ENCODE measurements around the gene COMMD4. TPM values are rescaled to one million over a fixed set of nuclear protein-coding genes. Genes with fewer than 3 reads are reported as not detected.
"Not testable (repeated sequence)": the region's sequence is repeated elsewhere in the genome, so short reads cannot be mapped to it uniquely, and the experiment has no call there.

The COMMD4 gene
- total RNA-seq, 1 experiment from 2014 or later: 127 TPM

DNA sequence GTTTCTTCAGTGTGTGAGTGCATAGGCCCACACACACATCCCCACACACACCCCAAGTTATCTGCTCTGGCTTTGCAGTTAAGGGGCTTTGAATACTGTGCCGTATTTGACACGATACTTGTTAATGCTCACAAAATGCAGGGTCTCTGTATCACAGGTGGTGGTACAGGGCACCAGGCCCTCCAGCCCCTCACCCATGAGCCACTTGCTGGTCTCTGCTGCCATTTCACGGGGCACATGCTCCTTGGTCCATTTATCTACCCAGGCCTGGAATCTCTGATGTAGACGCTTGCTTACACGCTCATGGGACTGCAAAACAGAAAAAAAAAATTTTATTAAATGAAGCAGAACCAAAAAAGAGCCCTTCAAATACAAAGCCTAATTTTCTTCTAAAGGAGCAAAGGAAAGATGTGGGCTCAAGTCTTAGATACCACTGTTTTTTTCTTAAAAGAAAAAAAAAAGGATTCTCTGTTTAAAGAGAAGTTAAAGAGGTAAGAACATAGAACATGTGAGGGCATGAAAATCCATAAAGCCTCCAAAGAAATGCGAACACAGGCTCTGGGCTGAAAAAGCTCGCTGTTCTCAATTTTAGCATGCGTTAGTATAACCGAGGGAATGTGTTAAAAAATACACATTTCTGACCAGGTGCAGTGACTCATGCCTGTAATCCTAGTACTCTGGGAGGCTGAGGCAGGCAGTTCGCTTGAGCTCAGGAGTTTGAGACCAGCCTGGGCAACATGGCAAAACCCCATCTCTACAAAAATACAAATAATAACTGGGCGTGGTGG, 36.2 kb downstream of the COMMD4 start:
- no peak for DNase-seq (ENCODE audit: low read depth)

DNA sequence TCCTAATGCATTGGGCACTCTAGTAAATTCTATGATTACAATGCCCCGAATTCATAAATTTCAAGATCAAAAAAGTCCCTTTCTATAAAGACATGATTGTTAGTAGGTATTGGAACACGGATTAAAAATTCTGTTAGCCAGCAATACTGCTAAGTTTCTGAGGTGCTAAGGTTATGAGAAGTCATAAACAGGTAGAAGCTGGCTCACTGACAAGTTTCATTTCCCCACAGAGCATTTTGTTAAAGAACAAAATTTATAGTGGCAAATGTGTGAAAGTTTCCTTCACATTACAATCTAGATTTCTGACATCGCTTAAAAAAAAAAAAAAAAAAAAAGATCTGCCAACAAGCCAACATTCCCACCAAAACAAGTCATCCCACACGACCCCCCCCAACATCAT, 44.9 kb downstream of the COMMD4 start:
- no peak for DNase-seq (ENCODE audit: low read depth)

DNA sequence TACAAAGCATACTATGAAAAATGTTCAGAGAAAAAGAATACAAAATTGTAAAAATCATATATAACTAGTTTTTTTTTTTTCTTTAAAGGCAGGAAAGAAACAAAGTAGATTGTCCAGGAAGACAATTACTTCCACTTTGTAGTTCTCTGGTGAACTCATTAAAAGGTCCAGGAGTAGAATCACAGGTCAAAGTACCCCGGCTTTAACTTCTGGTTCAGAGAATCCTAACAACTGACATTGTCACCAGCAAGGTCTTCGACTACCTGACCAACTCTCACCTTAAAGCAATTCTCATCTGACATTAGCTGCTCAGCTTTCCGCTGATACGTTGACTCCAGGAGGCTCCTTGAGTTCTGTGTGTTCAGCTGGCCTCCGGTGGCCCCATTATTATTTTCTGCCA, 48.1 kb downstream of the COMMD4 start:
- DNase-seq (ENCODE audit: low read depth): not testable (repeated sequence)

Other genes with a start within 250 kb of the COMMD4 start
- 8.5 and 11.5 TPM in 2 replicates for gene C15orf39, start 134.2 kb upstream of the COMMD4 start, total RNA-seq (2014; rRNA removed; shearing (Covaris generic))
- not detected in 2 replicates for gene GOLGA6C, start 77.7 kb upstream of the COMMD4 start, total RNA-seq (2014; rRNA removed; shearing (Covaris generic))
- not detected in 2 replicates for gene GOLGA6D, start 53.2 kb upstream of the COMMD4 start, total RNA-seq (2014; rRNA removed; shearing (Covaris generic))
- 0.91 TPM in 1 of 2 replicates, not detected in the other for gene NEIL1, start 11.0 kb downstream of the COMMD4 start, total RNA-seq (2014; rRNA removed; shearing (Covaris generic))
- gene MAN2C1, start 32.5 kb downstream of the COMMD4 start, total RNA-seq (2014; rRNA removed; shearing (Covaris generic)): 23.3 and 33.7 TPM in 2 replicates
- 38.5 and 39.7 TPM in 2 replicates for gene SIN3A, start 115.6 kb downstream of the COMMD4 start, total RNA-seq (2014; rRNA removed; shearing (Covaris generic))
- gene PTPN9, start 243.3 kb downstream of the COMMD4 start, total RNA-seq (2014; rRNA removed; shearing (Covaris generic)): 9.9 and 19.2 TPM in 2 replicates